OCI-LY1 (cell line): ENCODE data around the gene GNAQ.

ENCODE experiments used
- CTCF ChIP-seq: fragments of 200-600 bp; sonication (generic), shearing (Covaris generic); IDR thresholded peaks from 2 replicates; pipeline ENCODE4 v1.5.1; 2017; ENCODE audit warnings: mild to moderate bottlenecking, antibody characterized with exemption, low read length, moderate library complexity, mixed read lengths
- EZH2 ChIP-seq: fragments of 200-600 bp; sonication (generic), shearing (Covaris generic); IDR thresholded peaks from 2 replicates; pipeline ENCODE4 v1.8.0; 2017; ENCODE audit warnings: borderline replicate concordance, mixed run types, mild to moderate bottlenecking, antibody characterized with exemption, low read length, moderate library complexity, mixed read lengths

- TF ChIP-seq CTCF (no peak), EZH2 (no peak)
These were observed 135.2 kb downstream of the GNAQ start for GRCh38 chr9:77896269-77896937.
